Measurements from ENCODE around the gene HMGXB4. TPM values are rescaled to one million over a fixed set of nuclear protein-coding genes. Genes with fewer than 3 reads are reported as not detected.

HMGXB4 gene
- total RNA-seq (2012; rRNA removed) (11.8 and 17.2 TPM in 2 replicates), polyA plus RNA-seq (2012; rRNA removed) (16.5 and 18.5 TPM in 2 replicates), Bru-seq, nascent RNA (percentile 90 among the genes with signal in this experiment), BruChase-seq, experiment 1, labeled RNA remaining after a 6-hour chase (percentile 89 among the genes with signal in this experiment), BruChase-seq, experiment 2, labeled RNA remaining after a 2-hour chase (percentile 90 among the genes with signal in this experiment)
- 3.6 and 5.8 TPM in 2 replicates for polyA plus RNA-seq (2012; cell fraction: cytosol; rRNA removed)
- 4.5 and 21.8 TPM in 2 replicates for polyA plus RNA-seq (2012; cell fraction: nucleus; rRNA removed; ENCODE audit: low replicate concordance)
- long read RNA-seq, full-length matches to known transcripts, result 8 of 20 reads
- long read RNA-seq, partial matches to known transcripts, result 11 of 20 reads
- long read RNA-seq, other reads (novel, unspliced or antisense), result 1 of 20 reads

- in situ Hi-C loops (cut with MboI; ENCODE audit: low sequenced_read_pairs) (no loop called here), dilution Hi-C loops (cut with HindIII; ENCODE audit: low sequenced_read_pairs, unreplicated experiment) (no loop called here), intact Hi-C loops (cut with micrococcal nuclease) (no loop called here)
- peaks cover 6% of the 10 kb centered on the region for H3K36me3 ChIP-seq (ENCODE audit: control insufficient read depth, insufficient read depth, low read length)
- 0 out of 2 replicates have a peak, but pooled peaks cover 5% of the 10 kb centered on the region for H3K9me1 ChIP-seq (ENCODE audit: insufficient read depth, low read length)
- peak within 1 kb of the TSS; percentile 55; the same call in 1 of the 2 replicates for H4K5ac ChIP-seq (ENCODE audit: low read depth, low read length)
- H4K8ac ChIP-seq (ENCODE audit: low read depth in 2 of 2, low read length in 2 of 2), result peak within 1 kb of the TSS; percentile 82
- no peak within 1 kb of the TSS for H2BK20ac ChIP-seq (ENCODE audit: low read depth, low read length)
- peak within 1 kb of the TSS; percentile 18 for H2AK9ac ChIP-seq (replicated peaks; ENCODE audit: low read depth, low read length, poor library complexity)
- peak within 1 kb of the TSS; percentile 70 for H3K4ac ChIP-seq (ENCODE audit: low read depth, low read length)
- peak within 1 kb of the TSS; percentile 85 for H3K27ac ChIP-seq (ENCODE audit: insufficient read depth, low read length)
- no peaks in the 10 kb centered on the region for H3K9me3 ChIP-seq (ENCODE audit: control insufficient read depth, insufficient read depth, low read length)
- H2BK15ac ChIP-seq (ENCODE audit: low read depth, low read length), result no peak within 1 kb of the TSS
- H4K91ac ChIP-seq (ENCODE audit: insufficient read depth, low read depth, low read length), result no peak within 1 kb of the TSS; the same call in 1 of the 2 replicates
- H3K4me1 ChIP-seq (ENCODE audit: control insufficient read depth, insufficient read depth, low read length), result no peaks in the 10 kb centered on the region
- H2AK5ac ChIP-seq (ENCODE audit: low read depth, low read length), result peak within 1 kb of the TSS; percentile 6; the same call in 1 of the 2 replicates
- BruUV-seq (replicated peaks), result no TSS peak
- H4K20me1 ChIP-seq (ENCODE audit: insufficient read depth, low read length), result peaks cover 5% of the 10 kb centered on the region; the same call in 1 of the 2 replicates
- 0% methylated on average over 4 of the region's 84 CpGs; no CpG with 5 or more reads in 1 of the 2 experiments for WGBS, 2 experiments (ENCODE audit: extremely low coverage in 2 of 2, insufficient read length in 1 of 2)
- H3K27me3 ChIP-seq (ENCODE audit: control insufficient read depth, insufficient read depth, low read length), result no peaks in the 10 kb centered on the region
- peak within 1 kb of the TSS; percentile 97 for H3K14ac ChIP-seq (replicated peaks; ENCODE audit: low read depth, low read length)
- peak; percentile 97 for ATAC-seq (ENCODE audit: low read depth)
- peak within 1 kb of the TSS; percentile 84 for H2AFZ ChIP-seq (replicated peaks; ENCODE audit: low read length, poor library complexity)
- peak within 1 kb of the TSS; percentile 90 for H3K4me2 ChIP-seq (ENCODE audit: low read depth, low read length)
- H3K23ac ChIP-seq (ENCODE audit: low read depth, low read length), result peak within 1 kb of the TSS; percentile 93
- peak; percentile 86 for DNase-seq
- CTCF ChIA-PET, result interaction anchor here (1.4 to 1.5 kb wide), 2 partner anchors 10 to 26 kb away, joined by 3 to 4 read pairs; no protein-coding TSS in a partner anchor
- peak within 1 kb of the TSS; percentile 66 for H2BK5ac ChIP-seq (ENCODE audit: low read depth, low read length, poor library complexity, severe bottlenecking)
- peaks cover 21 to 36% of the 10 kb centered on the region in 2 experiments for H3K79me1 ChIP-seq (ENCODE audit: low read depth in 1 of 2, low read length in 2 of 2)
- no peak within 1 kb of the TSS for H2BK120ac ChIP-seq (ENCODE audit: low read depth, low read length)
- POLR2A ChIA-PET (ENCODE audit: unreplicated experiment), result interaction anchor here (0.7 kb wide), 1 partner anchor 9 kb away, joined by 4 read pairs; no protein-coding TSS in a partner anchor
- peak within 1 kb of the TSS; percentile 55 for H3K4me3 ChIP-seq (ENCODE audit: insufficient read depth, low read depth, low read length)
- H3K9ac ChIP-seq (ENCODE audit: low read depth, low read length), result peak within 1 kb of the TSS; percentile 89
- TF ChIP-seq CEBPB (IDR thresholded peaks at IDR 0.05; ENCODE audit: low read depth, low read length) (no peak), POLR2A (IDR thresholded peaks at IDR 0.05; ENCODE audit: low read depth, low read length) (peak; percentile 72), MAZ (IDR thresholded peaks at IDR 0.05; ENCODE audit: borderline replicate concordance, low read depth, low read length) (peak; percentile 87), FOS (IDR thresholded peaks at IDR 0.05; ENCODE audit: low read depth, low read length) (no peak), CTCF (conservative IDR thresholded peaks at IDR 0.05; ENCODE audit: low read depth, low read length) (0 out of 2 replicates have a peak, but pooled peaks have one; percentile 6), NFE2L2 (IDR thresholded peaks at IDR 0.05; ENCODE audit: low read depth, low read length) (no peak)
- peak within 1 kb of the TSS; percentile 88 for H3K56ac ChIP-seq (ENCODE audit: extremely low read depth, insufficient read depth, low read length)
- H3K18ac ChIP-seq (ENCODE audit: low read depth, low read length), result peak within 1 kb of the TSS; percentile 9
Measured at GRCh38 chr22:35257321-35258190, at the start of gene HMGXB4. TSS of gene HMGXB4 (plus strand) at chr22:35257493. CDS start at chr22:35262391, 4,898 bp downstream.

Data from IMR-90 (cell line).